Left renal cortex interstitium (tissue), 4 donors: Measurements from ENCODE around the gene PCGF5. TPM values are rescaled to one million over a fixed set of nuclear protein-coding genes. Genes with fewer than 3 reads are reported as not detected.
"Not testable (repeated sequence)": the region's sequence is repeated elsewhere in the genome, so short reads cannot be mapped to it uniquely, and the experiment has no call there.

Source experiments
- DNase-seq, 4 donors: peaks; one replicate each; pipeline ENCODE4 v3.0.0-alpha.2; 2013; ENCODE audit warnings: low read depth in 4 of 4, low spot score in 2 of 4, missing footprints in 1 of 4
- polyA plus RNA-seq, 4 donors: library from polyadenylated mRNA; unstranded; fragments of 120-200 nt; gene quantifications; one replicate each; pipeline ENCODE4 v1.2.1, GENCODE V29; 2013; ENCODE audit not compliant: insufficient read length in 4 of 4

The PCGF5 gene
- polyA plus RNA-seq, 4 donors, result 22.9 to 28.8 (median 27.0) TPM

DNA sequence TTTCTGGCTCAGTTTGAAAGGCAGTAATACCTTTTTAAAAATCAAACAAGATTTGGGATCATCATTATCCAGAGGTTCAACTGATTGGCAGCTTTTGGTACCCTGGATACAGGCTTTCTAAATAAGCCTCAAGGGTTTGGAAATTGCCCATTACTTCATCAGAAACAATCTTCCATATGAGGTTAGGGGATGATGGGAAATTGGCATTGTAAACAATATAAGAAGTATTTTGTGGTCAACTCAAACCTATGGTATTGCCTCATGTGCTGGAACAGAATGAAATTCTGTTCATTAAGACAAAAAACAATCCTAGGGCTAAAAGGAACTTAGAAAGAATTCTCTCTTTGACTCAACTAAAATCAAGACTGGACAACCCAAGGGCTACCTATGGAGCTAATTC, 97.1 kb downstream of the PCGF5 start:
- DNase-seq, result no peak

DNA sequence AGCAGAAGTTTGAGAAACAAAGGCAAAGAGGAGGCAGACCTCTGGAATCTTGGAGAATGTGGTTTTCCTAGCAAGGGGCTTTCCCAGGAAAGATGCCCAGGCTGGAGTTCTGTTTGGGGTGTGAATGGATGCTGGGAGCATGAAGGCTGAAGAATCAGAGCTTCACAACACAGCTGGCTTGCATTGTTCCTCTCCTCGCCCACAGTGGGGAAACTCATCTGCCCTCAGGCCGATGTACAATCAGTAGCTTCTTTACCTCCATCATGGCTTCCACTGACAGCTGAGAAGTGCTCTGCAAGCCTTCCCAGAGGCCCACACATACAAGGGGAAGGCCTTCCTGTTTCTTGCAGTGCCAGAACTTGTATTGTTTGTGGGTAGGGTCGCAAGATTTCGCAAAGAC, 98.9 kb downstream of the PCGF5 start:
- DNase-seq, result no peak

DNA sequence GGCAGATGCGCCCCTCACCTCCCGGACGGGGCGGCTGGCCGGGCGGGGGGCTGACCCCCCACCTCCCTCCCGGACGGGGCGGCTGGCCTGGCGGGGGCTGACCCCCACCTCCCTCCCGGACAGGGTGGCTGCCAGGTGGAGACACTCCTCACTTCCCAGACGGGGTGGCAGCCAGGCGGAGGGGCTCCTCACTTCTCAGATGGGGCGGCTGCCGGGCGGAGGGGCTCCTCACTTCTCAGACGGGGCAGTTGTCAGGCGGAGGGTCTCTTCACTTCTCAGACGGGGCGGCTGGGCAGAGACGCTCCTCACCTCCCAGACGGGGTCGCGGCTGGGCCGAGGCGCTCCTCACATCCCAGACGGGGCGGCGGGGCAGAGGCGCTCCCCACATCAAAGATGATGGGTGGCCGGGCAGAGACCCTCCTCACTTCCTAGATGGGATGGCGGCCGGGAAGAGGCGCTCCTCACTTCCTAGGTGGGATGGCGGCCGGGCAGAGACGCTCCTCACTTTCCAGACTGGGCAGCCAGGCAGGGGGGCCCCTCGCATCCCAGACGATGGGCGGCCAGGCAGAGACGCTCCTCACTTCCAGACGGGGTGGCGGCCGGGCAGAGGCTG, 102.9 kb downstream of the PCGF5 start:
- DNase-seq, result not testable (repeated sequence)

DNA sequence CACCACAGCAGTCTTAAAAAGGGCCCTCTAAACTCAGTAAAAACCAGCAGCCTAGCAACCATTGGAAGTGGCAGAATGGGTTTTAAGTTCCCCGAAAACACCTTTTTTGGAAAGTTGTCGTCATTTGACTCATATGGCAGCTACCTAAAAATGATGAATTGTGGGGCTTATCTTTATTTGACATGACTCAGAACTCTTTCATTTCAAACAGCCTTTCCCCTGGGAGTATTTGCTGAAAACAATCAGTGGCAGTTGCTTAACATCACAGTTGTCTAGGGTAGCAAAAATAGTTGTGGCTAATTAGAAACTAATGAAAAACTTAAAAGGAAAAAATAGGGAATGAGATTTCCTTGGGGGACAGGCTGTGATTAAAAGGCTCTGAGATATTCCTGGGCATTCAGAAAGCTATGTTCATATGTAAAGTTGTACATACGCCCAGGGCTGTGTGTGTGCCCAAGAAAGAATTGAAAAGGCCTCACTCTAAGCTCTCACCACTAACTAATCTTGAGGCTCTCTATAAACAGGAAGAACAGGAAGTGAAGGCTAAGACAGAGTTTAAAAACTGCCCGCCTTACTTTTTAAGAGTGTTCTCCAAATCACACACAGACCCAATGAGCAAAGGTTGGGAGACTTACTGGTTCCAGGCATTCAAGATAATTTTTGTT, 108.0 kb downstream of the PCGF5 start:
- DNase-seq, result no peak

Other genes with a start within 250 kb of the PCGF5 start
- gene HECTD2, start 189.7 kb downstream of the PCGF5 start, polyA plus RNA-seq, result 10 to 100 TPM; 26.3 to 37.1 (median 29.4) TPM